NCI-H2196 (cell line): ENCODE data around the gene FIBP.

Source experiments
- DNase-seq: peaks from one replicate; lab custom pipeline; 2025; ENCODE audit not compliant: unreplicated experiment; lab: John Stamatoyannopoulos, UW

FIBP gene

DNA sequence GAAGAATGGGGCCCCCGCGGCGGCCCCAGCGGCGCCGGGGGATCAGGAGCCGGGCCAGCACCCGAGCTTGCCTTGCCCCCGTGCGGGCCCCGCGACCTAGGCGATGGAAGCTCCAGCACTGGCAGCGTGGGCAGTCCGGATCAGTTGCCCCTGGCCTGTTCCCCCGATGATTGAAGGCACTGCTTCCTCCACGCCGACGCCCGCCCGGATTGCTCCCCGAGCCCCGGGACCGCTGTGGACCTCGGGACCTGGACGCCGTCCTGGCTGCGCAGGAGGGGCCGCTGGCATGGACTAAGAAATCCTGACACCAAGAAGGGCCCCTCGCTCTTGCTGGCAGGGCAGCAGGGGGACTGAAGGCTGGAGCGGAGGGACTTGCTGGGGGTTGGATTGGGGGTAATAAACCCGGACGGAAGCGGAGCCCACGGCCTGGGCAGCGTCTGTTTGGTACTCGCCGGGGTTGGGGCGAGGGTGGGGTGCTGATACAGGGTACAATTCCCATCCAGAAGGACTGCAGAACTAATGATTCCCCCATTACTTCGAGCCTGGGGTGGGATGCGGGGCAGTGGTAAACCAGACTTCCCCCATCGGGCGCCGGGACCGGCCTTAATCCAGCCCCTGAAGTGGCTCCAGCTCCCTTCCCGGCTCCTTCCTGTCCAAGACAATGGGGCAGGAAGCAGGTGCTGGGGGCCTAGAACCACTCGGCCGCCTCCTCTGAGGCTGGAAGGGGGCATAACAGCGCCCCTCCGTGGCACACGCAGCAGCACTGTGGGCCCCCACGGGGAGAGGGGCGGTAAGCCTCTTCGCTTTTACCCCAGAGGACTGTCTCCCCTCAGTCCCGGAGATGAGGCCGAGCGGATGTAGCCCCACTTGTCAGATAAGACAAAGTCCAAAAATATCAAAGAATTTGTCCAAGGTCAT, 3.2 kb upstream of the FIBP start:
- DNase-seq = no peak

DNA sequence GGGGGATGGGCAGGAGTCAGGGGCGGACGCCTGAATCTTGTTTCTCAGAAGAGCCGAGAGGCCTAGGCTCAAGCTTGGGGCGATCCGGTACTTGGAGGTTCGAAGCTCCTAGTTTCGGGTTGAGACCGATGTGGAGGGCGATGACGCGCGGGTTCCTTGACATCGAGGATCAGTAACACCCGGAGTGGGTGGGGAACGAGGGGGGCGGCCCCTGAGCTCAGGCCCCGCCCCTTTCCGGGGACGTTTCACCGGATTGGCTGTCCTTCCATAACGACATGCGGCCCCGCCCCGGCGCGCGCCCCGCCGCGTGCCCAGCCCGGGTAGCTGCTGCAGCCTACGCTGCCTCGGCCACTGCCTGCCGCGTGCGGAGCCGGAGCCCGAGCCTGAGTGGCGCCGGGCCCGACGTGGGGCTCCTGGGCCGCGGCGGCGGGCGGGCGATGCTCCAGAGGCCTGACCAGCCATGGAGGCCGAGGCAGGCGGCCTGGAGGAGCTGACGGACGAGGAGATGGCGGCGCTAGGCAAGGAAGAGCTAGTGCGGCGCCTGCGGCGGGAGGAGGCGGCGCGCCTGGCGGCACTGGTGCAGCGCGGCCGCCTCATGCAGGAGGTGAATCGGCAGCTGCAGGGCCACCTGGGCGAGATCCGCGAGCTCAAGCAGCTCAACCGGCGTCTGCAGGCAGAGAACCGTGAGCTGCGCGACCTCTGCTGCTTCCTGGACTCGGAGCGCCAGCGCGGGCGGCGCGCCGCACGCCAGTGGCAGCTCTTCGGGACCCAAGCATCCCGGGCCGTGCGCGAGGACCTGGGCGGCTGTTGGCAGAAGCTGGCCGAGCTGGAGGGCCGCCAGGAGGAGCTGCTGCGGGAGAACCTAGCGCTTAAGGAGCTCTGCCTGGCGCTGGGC, 2.3 kb upstream of the FIBP start, which contains the start of gene CCDC85B:
Gene CCDC85B (plus strand): TSS at position 350 of the 895 bp plus-strand sequence. CDS start 111 bp downstream, at position 461.
- DNase-seq = peak; percentile 96

DNA sequence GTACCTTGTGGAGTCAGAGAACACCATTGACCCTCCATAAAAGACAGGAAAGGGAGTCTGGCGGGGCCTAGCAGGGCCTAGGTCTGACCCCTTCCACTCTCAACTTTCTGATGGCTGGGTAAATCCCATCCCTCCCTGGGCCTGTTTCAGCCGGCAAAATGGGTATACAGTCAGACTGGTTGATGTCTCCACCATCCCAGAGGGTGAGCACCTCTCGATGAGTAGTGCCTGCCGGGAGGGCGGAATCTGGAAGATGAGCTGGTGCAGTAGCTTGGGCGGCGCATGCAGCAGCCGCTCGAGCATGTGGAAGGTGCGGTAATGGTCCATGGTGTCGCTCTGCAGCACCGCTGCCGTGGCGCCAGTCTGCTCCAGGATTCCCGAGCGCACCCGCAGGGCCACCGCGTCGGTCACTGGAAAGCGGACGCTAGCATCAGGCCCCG, 528 bp downstream of the FIBP start:
- DNase-seq = no peak

DNA sequence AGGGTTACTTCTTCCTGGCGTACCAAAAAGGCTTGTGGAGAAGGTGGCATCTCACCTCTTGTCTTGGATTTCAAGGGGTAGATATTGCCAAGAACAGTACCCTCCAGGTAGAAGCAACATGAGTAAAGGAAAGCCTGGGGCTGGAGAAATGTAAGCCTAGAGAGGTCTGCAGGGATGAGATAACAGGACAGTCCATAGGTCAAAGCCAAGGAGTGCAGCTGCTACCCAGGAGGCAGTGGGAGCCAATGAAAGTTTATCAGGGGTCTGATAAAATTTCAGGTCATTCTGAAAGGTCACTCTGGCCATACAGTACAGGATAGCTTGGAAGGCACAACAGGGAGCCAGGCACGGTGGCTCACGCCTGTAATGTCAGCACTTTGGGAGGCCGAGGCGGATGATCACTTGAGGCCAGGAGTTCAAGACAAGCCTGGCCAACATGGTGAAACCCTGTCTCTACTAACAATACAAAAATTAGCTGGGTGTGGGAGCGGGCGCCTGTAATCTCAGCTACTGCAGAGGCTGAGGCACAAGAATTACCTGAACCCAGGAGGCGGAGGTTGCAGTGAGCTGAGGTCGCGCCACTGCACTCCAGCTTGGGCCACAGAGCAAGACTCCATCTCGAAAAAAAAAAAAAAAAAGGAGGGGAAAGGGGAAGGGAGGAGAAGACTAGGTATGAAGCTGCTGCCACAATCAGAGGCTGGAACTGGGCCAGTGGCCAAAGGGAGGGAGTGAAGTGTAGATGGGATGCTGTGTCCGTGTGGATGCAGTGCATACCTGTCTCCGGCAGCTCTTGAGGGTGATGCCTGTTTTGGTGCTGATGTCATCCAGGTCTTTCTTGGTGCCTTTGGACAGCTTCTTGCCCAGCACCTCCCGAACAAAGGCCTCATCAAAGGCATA, 1.2 kb downstream of the FIBP start:
- no peak for DNase-seq

DNA sequence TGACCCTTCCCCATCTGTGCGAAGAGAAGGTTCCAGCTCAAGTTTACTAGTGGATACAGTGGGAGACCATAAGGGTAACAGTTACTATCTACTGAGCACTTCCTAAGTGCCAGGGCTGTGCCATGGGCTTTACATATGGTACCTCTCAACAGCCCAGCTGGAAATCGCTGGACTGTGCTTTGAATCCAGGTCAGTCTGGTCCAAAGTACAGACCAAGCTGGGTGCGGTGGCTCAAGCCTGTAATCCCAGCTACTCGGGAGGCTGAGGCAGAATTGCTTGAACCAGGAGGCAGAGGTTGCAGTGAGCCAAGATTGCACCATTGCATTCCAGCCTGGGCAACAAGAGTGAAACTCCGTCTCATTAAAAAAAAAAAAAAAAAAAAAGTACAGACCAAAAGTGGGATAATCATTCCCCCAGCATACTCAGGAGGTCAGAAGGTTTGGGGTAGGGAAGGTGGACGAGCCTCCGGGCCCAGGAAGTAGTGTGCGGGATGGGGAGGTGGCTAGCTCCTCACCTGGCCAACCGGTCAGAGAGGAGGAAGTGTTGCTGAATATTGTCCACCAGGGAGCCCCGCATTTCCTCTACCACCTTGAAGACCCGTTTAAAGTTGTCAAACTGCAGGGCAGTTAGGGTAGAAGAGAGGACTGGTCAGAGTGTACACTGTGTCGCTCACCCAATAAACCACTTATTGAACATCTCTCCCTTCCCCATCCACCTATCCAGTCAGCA, 2.3 kb downstream of the FIBP start:
- no peak for DNase-seq

DNA sequence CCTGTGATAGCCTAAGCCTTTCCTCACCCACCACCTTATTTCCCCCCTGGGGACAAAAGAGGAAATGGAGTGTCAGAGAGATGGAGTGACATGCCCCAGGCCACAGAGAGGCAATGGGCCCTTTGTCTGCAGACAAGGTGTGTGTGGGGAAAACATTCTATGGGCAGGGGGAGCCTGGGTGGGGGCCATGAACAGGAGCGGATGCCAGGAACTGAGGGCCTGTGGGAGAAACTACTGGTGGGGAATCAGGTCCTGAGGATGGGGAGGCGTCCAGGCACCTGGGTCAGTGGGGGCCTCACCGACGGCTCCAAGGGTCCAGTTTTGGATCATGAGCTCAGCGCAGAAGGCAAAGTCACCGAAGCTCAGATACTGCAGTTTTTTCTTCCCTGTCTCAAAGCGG, 3.0 kb downstream of the FIBP start:
- no peak for DNase-seq

DNA sequence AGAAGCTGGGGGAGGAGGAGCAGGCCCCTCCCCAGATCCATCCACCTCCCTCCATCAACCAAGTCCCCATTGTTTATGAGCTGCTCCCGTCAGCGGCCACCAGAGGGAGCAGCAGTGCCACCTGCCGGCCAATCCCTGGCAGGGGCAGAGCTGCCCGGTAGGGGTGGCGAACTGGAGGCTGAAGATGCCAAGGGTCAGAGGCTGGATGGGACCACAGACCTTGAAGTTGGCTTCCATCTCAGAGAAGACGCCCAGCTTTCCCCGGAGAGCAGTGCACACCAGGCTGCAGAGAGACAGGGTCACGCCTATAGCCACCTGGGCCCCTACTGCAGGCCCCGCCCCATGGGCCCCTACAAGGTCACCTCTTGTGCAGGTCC, 3.6 kb downstream of the FIBP start:
- DNase-seq = peak; percentile 81

DNA sequence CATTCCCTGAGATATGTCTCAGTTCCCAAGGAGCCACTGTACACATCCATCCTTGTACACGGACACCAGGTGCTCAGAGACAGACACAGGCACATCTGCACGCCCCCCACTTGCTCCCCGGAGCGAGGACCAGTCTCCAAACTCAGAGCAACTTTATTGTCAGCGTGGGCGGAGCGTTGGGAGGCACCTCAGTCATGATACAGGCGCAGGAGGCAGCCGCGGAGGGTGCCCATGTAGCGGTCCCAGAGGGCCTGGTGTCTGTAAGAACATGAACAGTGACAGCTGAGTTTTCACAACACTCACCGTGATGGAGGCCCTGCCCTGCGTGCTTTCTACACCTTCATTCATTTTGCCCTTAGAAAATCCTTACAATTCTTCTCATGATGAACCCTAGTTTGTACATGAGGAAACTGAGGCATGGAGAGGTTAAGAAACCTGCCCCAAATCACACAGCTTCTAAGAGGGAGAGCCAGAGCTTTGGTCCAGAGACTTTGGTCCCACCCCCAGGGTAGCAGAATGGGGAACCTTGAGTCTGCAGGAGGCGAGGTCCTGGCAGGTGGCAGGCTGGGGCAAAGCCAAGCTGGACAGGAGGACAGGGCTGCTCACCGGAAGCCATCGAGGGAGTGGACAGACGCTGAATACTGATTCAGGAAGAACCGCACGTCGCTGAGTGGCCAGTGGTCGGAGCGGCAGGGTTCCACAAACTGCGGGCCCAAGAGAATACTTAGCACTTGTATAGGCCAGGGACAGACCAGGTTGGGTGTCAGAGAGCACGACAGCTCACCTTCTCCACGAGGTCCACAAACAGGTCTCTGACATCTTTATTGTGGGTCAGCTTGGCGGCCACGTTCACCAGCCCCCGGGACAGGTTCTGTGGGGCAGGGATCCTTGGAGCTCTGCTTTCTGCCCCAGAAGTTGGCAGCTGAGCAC, 4.2 kb downstream of the FIBP start:
- no peak for DNase-seq

DNA sequence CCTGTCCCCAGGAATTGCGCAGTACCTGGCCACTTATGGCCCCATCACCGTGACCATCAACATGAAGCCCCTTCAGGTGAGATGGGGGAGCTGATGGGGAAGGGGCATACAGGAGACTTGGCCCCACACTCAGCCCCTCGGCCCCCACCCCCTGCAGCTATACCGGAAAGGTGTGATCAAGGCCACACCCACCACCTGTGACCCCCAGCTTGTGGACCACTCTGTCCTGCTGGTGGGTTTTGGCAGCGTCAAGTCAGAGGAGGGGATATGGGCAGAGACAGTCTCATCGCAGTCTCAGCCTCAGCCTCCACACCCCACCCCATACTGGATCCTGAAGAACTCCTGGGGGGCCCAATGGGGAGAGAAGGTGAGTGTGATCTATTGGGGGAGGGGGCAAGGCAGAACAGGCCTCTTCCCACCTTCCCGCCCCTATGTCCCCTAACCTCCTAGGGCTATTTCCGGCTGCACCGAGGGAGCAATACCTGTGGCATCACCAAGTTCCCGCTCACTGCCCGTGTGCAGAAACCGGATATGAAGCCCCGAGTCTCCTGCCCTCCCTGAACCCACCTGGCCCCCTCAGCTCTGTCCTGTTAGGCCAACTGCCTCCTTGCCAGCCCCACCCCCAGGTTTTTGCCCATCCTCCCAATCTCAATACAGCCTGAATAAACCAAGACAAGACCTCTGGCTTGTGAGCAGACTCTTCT, 5.1 kb downstream of the FIBP start:
- no peak for DNase-seq

DNA sequence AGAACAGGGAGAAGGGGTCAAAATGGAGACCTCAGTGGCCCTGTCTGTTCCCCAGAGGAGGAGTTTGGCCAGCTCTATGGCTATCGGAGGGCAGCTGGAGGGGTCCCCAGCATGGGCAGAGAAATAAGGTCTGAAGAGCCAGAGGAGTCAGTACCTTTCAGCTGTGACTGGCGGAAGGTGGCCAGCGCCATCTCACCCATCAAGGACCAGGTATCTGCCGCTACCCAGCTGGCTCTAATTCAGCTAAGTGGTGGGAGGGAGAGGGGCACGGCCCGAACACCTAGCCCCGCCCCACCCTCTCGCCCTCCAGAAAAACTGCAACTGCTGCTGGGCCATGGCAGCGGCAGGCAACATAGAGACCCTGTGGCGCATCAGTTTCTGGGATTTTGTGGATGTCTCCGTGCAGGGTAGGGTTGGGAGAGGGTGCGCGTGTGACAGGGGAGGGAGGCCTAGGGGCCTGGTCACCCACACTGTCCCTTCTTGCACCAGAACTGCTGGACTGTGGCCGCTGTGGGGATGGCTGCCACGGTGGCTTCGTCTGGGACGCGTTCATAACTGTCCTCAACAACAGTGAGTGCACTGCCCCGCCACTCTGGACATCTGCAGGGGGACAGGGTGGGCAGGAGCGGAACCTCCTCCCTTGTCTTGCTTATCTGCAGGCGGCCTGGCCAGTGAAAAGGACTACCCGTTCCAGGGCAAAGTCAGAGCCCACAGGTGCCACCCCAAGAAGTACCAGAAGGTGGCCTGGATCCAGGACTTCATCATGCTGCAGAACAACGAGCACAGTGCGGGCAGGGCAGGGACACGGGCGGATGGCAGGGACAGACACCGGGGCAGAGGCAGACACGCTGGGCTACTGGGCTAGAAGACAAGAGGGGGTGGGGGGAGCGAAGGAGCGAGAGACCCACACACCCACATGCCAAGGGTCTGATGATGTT, 5.9 kb downstream of the FIBP start:
- no peak for DNase-seq

DNA sequence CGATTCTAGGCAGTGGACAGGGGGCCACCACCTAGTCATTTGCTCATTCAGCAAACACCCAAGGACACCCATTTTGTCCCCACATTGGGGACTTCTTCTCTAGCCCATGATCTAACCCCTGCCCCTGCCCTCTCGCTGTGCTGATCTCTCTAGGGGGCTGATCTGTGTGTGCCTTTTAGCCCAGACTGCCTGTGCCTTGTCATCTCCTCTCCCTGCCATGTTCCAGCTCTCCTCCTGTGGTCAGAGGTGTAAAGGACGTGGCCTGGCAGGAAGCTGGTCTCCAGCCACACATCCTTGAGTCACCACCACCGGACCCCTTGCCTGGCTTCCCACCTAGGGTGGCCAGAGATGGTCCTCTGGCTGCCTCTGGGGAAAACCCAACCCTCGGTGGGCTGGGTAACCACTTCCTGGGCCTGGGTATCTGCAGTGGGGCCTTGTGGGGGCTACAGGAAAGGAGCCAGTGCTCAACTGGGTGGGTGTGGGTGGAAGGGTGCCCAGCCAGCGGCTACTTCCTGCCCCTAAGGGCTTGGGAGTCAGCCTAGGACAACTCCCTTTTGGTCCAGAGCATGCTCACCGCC, 7.3 kb downstream of the FIBP start:
- DNase-seq = no peak

DNA sequence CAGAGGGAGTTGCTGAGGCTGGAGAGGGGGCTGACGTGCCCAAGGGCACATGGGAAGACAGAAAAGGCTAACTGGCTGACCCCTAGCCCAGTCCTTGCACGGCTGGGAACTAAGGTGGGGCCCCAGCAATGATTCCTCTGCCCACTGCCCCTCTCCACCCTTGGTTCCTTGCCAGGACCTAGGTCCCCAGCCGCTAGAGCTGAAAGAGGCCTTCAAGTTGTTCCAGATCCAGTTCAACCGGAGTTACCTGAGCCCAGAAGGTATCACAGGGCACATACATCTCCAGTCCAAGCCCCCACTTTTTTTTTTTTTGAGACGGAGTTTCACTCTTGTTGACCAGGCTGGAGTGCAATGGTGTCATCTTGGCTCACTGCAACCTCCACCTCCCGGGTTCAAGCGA, 8.2 kb downstream of the FIBP start:
- no peak for DNase-seq

DNA sequence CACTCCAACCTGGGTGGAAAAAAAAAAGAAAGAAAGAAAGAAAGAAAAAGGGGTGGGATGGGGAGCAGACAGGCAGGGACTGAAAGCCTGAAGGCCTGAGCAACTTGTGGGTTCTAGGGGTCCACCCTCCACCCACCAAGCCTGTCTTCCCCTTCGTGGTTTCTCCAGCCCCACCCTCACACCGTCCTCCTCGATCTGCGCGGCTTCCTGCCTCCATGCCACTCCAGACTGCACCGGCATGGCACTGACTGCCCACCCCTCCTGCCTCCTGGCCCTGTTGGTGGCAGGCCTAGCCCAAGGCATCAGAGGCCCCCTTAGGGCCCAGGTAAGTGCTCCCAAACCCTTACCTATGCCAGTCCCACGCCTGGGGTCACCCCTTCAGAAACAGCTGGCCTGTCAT, 8.7 kb downstream of the FIBP start, which contains the start of gene CTSW:
Gene CTSW (plus strand): TSS at position 221 of the 400 bp plus-strand sequence. CDS start 18 bp downstream, at position 239.
- DNase-seq = no peak

DNA sequence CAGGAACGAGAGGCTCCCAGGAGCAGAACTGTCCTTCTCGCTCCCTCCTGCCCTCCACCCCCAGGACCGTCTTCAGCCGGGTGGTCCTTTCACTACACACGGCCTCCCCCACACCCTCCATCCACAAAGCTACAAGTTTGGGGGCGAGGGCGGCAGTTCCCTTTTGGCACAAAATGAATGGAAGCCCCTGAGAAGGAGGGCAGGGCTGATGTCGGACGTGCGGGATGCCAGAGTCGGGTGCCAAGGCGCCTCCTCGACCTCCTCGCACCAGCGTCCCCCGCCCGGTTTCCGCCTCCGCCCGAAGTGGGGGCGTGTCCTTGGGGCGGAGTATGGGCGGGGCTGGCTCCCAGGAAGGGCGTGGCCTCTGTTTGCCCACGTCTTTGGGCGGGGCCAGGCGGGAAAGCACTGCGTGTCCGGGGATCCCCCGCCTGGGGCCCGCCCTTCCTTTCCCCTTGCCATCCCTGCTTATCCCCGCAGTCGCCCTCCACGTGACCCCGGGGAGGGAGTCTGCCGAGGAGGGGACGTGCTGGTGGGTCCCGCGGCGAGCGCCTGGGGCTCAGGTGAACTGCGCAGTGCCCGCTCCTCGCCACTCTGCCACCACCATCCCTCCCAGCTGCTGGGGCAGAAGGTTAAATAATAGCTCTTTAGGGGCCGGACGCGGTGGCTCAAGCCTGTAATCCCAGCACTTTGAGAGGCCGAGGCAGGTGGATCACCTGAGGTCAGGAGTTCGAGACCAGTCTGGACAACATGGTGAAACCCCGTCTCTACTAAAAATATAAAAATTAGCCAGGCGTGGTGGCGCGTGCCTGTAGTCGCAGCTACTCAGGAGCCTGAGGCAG, 14.7 kb downstream of the FIBP start:
- DNase-seq = peak; percentile 97

DNA sequence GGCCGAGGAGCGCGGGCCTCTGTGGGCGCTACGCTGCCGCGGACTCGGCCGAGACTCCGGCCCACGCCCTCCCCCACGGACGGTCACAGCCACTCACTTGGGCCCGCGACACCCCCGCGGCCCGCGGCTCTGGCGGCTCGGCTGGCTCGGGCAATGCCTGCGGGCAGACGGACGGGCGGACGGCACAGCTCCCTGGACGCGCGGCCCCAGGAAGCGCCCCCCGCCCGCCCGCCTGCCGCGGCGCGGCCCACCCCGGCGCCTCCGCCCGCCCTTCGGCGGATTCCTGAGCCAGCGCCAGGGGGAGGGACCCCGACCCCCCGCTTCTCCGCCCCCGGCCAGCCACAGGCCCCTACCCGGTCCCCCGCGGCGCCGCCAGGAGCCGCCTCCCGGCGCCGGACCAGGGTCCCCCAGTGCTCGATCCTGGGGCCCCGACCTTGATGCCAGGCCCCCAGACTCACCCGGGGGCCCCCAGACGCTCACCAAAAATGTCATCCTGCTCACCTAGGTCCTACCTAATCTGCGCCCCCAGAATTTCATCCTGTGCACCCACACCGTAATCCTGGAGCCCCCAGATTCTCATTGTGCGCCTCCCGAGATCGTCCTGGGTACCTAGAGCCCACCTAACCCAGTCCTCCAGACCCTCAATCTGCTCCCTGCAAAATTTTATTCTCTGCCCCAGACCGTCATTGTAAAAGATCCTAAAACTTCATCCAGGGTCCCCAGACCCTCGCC, 15.5 kb downstream of the FIBP start, which contains the start of gene EFEMP2:
Gene EFEMP2 (minus strand): TSS at position 215 of the 732 bp plus-strand sequence. CDS start 446 bp downstream, outside the sequence.
- DNase-seq = no peak
